HepG2 (cell line): ENCODE results near the gene NADK2. TPM values are rescaled to one million over a fixed set of nuclear protein-coding genes. Genes with fewer than 3 reads are reported as not detected.

Experiments
- ATF1 ChIP-seq: IDR thresholded peaks from 2 replicates; pipeline ENCODE4 v1.6.1; 2016; ENCODE audit warnings: mild to moderate bottlenecking, control low read depth
- GABPB1 ChIP-seq: IDR thresholded peaks from 2 replicates; pipeline ENCODE4 v1.6.1; 2016; ENCODE audit warnings: mild to moderate bottlenecking, missing genetic modification reagents, moderate library complexity, missing compliant biosample characterization
- HDAC2 ChIP-seq: sonication (generic); formaldehyde crosslinking; IDR thresholded peaks from 2 replicates; pipeline ENCODE4 v1.4.0; 2020; ENCODE audit warnings: missing genetic modification reagents
- HNF1B ChIP-seq: sonication (generic); formaldehyde crosslinking; IDR thresholded peaks from 2 replicates; pipeline ENCODE4 v1.5.1; 2020; ENCODE audit warnings: mild to moderate bottlenecking, moderate library complexity, missing genetic modification reagents
- JUND ChIP-seq: sonication (generic); formaldehyde crosslinking; IDR thresholded peaks from 2 replicates; pipeline ENCODE4 v1.8.0; 2022; ENCODE audit warnings: mild to moderate bottlenecking, missing genetic modification reagents
- KMT2B ChIP-seq: IDR thresholded peaks from 2 replicates; pipeline ENCODE4 v1.6.1; 2016; ENCODE audit warnings: missing genetic modification reagents, missing compliant biosample characterization
- MBNL3 ChIP-seq: fragments of 250-450 bp; sonication (Bioruptor Pico); conservative IDR thresholded peaks from 2 replicates; pipeline ENCODE4 v1.8.0; 2022; ENCODE audit warnings: mild to moderate bottlenecking, inconsistent platforms
- NR0B2 ChIP-seq: sonication (generic); formaldehyde crosslinking; IDR thresholded peaks from 2 replicates; pipeline ENCODE4 v1.4.0; 2020; ENCODE audit warnings: mild to moderate bottlenecking, missing genetic modification reagents
- PHF21A ChIP-seq: sonication (generic); formaldehyde crosslinking; IDR thresholded peaks from 2 replicates; pipeline ENCODE4 v1.5.0; 2020; ENCODE audit warnings: mild to moderate bottlenecking, missing genetic modification reagents
- REL ChIP-seq: sonication (generic); formaldehyde crosslinking; conservative IDR thresholded peaks from 2 replicates; pipeline ENCODE4 v1.8.0; 2022; ENCODE audit warnings: mild to moderate bottlenecking, missing genetic modification reagents, moderate library complexity
- SNAPC2 ChIP-seq: sonication (generic); formaldehyde crosslinking; IDR thresholded peaks from 2 replicates; pipeline ENCODE4 v1.8.1; 2022; ENCODE audit warnings: mild to moderate bottlenecking, missing genetic modification reagents
- SOX13 ChIP-seq, 3 experiments: fragments of 450-650 bp in 1 of 3; sonication (generic) in 1 of 3; formaldehyde crosslinking in 1 of 3; IDR thresholded peaks in 2 of 3; conservative IDR thresholded peaks in 1 of 3; 2 replicates each; pipeline versions ENCODE4 v1.5.0 to v1.6.1; 2016 to 2020; ENCODE audit warnings: antibody characterized with exemption in 1 of 3, mild to moderate bottlenecking in 1 of 3, missing compliant biosample characterization in 1 of 3, missing genetic modification reagents in 1 of 3, moderate library complexity in 1 of 3
- ZFYVE20 ChIP-seq: sonication (generic); formaldehyde crosslinking; IDR thresholded peaks from 2 replicates; pipeline ENCODE4 v1.8.0; 2023; ENCODE audit warnings: low read depth, mild to moderate bottlenecking, moderate library complexity, missing genetic modification reagents, borderline replicate concordance
- ZNF225 ChIP-seq: sonication (generic); formaldehyde crosslinking; IDR thresholded peaks from 2 replicates; pipeline ENCODE4 v1.4.0; 2020; ENCODE audit warnings: mild to moderate bottlenecking, missing genetic modification reagents
- ZNF274 ChIP-seq: sonication (generic); formaldehyde crosslinking; IDR thresholded peaks from 2 replicates; pipeline ENCODE4 v1.5.1; 2020; ENCODE audit warnings: mild to moderate bottlenecking, missing genetic modification reagents
- ZNF317 ChIP-seq: sonication (generic); formaldehyde crosslinking; IDR thresholded peaks from 2 replicates; pipeline ENCODE4 v1.5.0; 2020; ENCODE audit warnings: mild to moderate bottlenecking, missing genetic modification reagents
- ZNF333 ChIP-seq: sonication (generic); formaldehyde crosslinking; IDR thresholded peaks from 2 replicates; pipeline ENCODE4 v1.4.0; 2020; ENCODE audit warnings: mild to moderate bottlenecking, missing genetic modification reagents, borderline replicate concordance
- ZNF747 ChIP-seq: sonication (generic); formaldehyde crosslinking; IDR thresholded peaks from 2 replicates; pipeline ENCODE4 v1.8.1; 2023; ENCODE audit warnings: missing genetic modification reagents, mild to moderate bottlenecking, borderline replicate concordance
- ZNF761 ChIP-seq: sonication (generic); formaldehyde crosslinking; conservative IDR thresholded peaks from 2 replicates; pipeline ENCODE4 v1.4.0; 2020; ENCODE audit warnings: mild to moderate bottlenecking, missing genetic modification reagents
- polyA plus RNA-seq, 8 experiments: library from polyadenylated mRNA; depleted of rRNA in 3 of 8; stranded (reverse) in 7 of 8; unstranded in 1 of 8; fragments of >200 nt; fragmentation: Illumina TruSeq in 4 of 8; extraction: Trizol in 4 of 8; gene quantifications; 2 replicates each; pipeline versions ENCODE4 v1.2.1 to v1.2.3, GENCODE V29; 2011 to 2016; ENCODE audit warnings: low read depth in 4 of 8, missing spikeins in 1 of 8, mixed read lengths in 1 of 8; ENCODE audit not compliant: insufficient read depth in 1 of 8
- total RNA-seq, 5 experiments: library from RNA; depleted of rRNA; stranded (reverse); fragments of >200 nt; fragmentation: Illumina TruSeq; extraction: Trizol; gene quantifications; 2 replicates each; pipeline ENCODE4 v1.2.3, GENCODE V29; 2016; ENCODE audit warnings: low read depth in 1 of 5
- TF ChIP-seq, protein P1 (sequence below): IDR thresholded peaks from 2 replicates; pipeline ENCODE4 v1.6.1; 2012; ENCODE audit warnings: inconsistent platforms
- TF ChIP-seq, protein P2 (sequence below): sonication (generic); formaldehyde crosslinking; IDR thresholded peaks from 2 replicates; pipeline ENCODE4 v1.5.0; 2020; ENCODE audit warnings: mild to moderate bottlenecking, low read depth, missing genetic modification reagents, borderline replicate concordance
- TF ChIP-seq, protein P3 (sequence below), 2 experiments: IDR thresholded peaks; 2 replicates each; pipeline ENCODE4 v1.6.1; 2011 to 2012; ENCODE audit warnings: low read length in 2 of 2, borderline replicate concordance in 1 of 2, low read depth in 1 of 2, mild to moderate bottlenecking in 1 of 2, moderate library complexity in 1 of 2

The NADK2 gene
- total and polyA plus RNA-seq, 2 of the 13 experiments (the other 11 are each of a cell fraction or from before 2014, with no cell fraction given): 13.9 to 71.4 TPM

DNA sequence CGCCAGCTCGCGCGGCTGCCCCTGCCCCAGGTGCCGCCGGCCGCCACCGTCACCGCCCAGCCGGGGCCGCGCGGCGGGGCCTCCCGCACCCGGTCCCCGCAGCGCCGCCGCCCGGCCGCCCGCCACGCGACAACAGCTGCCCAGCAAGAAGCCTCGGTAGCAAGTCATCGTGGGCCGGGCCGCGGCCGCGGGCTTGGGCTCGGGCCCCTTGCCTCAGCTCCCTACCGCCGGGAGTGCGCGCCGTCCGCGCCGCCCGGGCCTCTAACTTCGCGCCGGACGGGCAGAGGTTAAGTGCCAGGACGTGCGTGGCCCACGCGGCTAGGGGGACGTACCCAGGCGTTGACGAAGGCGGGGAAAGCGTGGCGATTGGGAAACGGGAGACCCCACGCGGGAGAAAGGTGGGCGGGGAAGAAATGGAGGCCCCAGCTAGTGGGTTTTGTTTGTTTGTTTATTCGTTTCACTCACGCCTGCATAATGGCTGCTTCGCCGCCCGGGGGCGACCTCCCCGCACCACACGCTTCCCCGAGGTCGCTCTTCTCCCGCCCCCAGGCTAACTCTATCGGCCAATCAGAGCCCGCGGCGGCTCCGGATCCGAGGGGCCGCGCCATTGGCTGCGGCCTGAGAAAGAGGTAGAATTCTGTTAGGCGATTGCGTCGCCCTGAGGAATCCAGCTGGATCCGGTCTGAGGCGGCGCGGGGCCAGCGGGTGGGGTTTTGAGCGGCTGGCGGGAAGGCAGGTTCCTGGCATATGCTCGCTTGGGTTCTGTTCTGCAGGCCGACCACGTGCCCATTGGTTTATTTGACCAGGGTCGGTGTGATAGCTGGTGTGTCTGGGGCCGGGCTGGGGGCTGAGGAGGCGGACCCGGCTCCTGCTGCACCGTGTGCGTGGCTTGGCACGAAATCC lies at the start of gene NADK2 (continued):
- TF ChIP-seq ZNF333 (CRISPR knock-in tag): no peak
- no peak; the same call in 1 of the 2 replicates for TF ChIP-seq SOX13 (IDR thresholded peaks at IDR 0.05)
- TF ChIP-seq SOX13 (CRISPR knock-in tag; conservative IDR thresholded peaks at IDR 0.05 in 1 of 2, IDR thresholded peaks at IDR 0.05 in 1 of 2): no peak; a peak in 2 of 4 replicates
- TF ChIP-seq ZNF274: peak; percentile 24; the same call in 1 of the 2 replicates
- TF ChIP-seq JUND (CRISPR knock-in tag): no peak; the same call in 1 of the 2 replicates
- TF ChIP-seq, protein P1, sequence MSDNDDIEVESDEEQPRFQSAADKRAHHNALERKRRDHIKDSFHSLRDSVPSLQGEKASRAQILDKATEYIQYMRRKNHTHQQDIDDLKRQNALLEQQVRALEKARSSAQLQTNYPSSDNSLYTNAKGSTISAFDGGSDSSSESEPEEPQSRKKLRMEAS: peak; percentile 94
- TF ChIP-seq ATF1: no peak
- TF ChIP-seq ZNF747 (CRISPR knock-in tag): peak; percentile 85; the same call in 1 of the 2 replicates
- TF ChIP-seq, protein P2, sequence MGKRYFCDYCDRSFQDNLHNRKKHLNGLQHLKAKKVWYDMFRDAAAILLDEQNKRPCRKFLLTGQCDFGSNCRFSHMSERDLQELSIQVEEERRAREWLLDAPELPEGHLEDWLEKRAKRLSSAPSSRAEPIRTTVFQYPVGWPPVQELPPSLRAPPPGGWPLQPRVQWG (CRISPR knock-in tag): no peak
- peak; percentile 56 for TF ChIP-seq NR0B2 (CRISPR knock-in tag)
- TF ChIP-seq HNF1B (CRISPR knock-in tag): peak; percentile 83
- TF ChIP-seq, protein P3, sequence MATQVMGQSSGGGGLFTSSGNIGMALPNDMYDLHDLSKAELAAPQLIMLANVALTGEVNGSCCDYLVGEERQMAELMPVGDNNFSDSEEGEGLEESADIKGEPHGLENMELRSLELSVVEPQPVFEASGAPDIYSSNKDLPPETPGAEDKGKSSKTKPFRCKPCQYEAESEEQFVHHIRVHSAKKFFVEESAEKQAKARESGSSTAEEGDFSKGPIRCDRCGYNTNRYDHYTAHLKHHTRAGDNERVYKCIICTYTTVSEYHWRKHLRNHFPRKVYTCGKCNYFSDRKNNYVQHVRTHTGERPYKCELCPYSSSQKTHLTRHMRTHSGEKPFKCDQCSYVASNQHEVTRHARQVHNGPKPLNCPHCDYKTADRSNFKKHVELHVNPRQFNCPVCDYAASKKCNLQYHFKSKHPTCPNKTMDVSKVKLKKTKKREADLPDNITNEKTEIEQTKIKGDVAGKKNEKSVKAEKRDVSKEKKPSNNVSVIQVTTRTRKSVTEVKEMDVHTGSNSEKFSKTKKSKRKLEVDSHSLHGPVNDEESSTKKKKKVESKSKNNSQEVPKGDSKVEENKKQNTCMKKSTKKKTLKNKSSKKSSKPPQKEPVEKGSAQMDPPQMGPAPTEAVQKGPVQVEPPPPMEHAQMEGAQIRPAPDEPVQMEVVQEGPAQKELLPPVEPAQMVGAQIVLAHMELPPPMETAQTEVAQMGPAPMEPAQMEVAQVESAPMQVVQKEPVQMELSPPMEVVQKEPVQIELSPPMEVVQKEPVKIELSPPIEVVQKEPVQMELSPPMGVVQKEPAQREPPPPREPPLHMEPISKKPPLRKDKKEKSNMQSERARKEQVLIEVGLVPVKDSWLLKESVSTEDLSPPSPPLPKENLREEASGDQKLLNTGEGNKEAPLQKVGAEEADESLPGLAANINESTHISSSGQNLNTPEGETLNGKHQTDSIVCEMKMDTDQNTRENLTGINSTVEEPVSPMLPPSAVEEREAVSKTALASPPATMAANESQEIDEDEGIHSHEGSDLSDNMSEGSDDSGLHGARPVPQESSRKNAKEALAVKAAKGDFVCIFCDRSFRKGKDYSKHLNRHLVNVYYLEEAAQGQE (IDR thresholded peaks at IDR 0.05; ENCODE audit: borderline replicate concordance in 1 of 2, low read depth in 1 of 2, low read length in 2 of 2): no peak; a peak in 1 of 4 replicates
- peak; percentile 51; the same call in 1 of the 2 replicates for TF ChIP-seq ZNF225 (CRISPR knock-in tag)
- peak; percentile 58 for TF ChIP-seq HDAC2
- peak; percentile 64 for TF ChIP-seq PHF21A (CRISPR knock-in tag)
- TF ChIP-seq KMT2B (CRISPR knock-in tag): peak; percentile 68; the same call in 1 of the 2 replicates
- no peak for TF ChIP-seq ZNF317 (CRISPR knock-in tag)
- 0 out of 2 replicates have a peak, but pooled peaks have one; percentile 60 for TF ChIP-seq SNAPC2
- peak; percentile 91 for TF ChIP-seq ZNF761
- peak; percentile 86 for TF ChIP-seq GABPB1 (CRISPR knock-in tag)
- TF ChIP-seq REL (CRISPR knock-in tag): peak; percentile 84
- TF ChIP-seq ZFYVE20 (CRISPR knock-in tag): no peak
- TF ChIP-seq MBNL3 (CRISPR knock-in tag): no peak
